Measurements from ENCODE around the gene P4HA2.

The P4HA2 gene

DNA sequence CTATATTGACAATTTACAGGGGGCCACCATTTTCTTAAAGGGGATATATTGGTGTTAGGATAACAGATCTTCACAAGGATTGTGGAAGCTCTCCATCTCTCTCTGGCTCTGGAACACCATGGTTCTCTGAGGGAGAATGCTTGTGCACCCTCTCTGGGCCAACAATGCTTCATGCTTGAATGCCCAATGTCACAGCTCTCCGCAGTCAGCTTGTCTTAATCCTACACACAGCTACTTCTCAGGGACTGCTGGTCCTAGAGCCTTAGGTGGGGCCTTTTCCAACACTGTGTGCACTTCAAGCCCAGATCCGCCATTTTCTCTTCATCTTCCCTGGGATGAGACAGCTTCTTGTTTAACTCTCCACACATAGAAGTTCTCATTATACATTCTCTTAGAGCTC is 22.9 kb upstream of the P4HA2 start:
- no peak for DNase-seq (ENCODE audit: low read depth, low spot score)

- DNase-seq (ENCODE audit: low read depth, low spot score) = no peak
Observed at GRCh38 chr5:132246806-132247205, 19.2 kb upstream of the P4HA2 start.

- no peak for DNase-seq (ENCODE audit: low read depth, low spot score)
Observed at GRCh38 chr5:132245593-132245992, 17.9 kb upstream of the P4HA2 start.

DNA sequence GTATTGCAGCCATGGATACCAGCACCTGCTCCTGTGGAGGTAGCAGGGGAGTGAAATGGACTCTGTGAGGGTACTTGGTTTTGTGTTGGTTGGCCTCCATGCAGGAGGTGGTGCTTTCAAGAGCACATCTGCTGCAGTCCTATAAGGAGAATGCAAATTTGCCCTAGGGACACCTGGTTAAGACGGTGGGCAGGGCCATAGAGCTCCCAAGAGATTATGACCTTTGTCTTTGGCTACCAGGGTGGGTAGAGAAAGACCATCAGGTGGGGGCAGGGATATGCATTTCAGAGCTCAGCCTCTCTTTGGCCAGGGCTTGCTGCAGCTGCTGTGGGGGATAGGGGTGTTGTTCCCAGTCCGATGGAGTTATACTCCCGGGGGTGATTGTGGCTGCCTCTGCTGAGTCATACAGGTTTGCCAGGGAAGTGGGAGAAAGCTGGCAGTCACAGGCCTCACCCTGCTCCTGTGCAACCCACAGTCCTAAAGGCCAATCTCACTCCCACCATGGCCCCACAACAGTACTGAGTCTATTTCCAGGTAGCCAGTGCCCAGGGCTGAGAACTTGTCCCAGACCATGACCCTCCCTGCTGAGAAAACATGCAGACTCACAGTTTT is 15.8 kb upstream of the P4HA2 start:
- DNase-seq (ENCODE audit: low read depth, low spot score) = no peak

GRCh38 chr5:132239776-132240175 is 12.1 kb upstream of the P4HA2 start:
- DNase-seq (ENCODE audit: low read depth, low spot score) = no peak

- DNase-seq (ENCODE audit: low read depth, low spot score) = no peak
Observed at GRCh38 chr5:132238901-132239500, 11.3 kb upstream of the P4HA2 start.

GRCh38 chr5:132238169-132238744 is 10.6 kb upstream of the P4HA2 start:
- peak; percentile 38 for DNase-seq (ENCODE audit: low read depth, low spot score)

- DNase-seq (ENCODE audit: low read depth, low spot score) = no peak
Observed at GRCh38 chr5:132237670-132238069, 10.0 kb upstream of the P4HA2 start.

- no peak for DNase-seq (ENCODE audit: low read depth, low spot score)
Observed at GRCh38 chr5:132237141-132237540, 9.5 kb upstream of the P4HA2 start.

DNA sequence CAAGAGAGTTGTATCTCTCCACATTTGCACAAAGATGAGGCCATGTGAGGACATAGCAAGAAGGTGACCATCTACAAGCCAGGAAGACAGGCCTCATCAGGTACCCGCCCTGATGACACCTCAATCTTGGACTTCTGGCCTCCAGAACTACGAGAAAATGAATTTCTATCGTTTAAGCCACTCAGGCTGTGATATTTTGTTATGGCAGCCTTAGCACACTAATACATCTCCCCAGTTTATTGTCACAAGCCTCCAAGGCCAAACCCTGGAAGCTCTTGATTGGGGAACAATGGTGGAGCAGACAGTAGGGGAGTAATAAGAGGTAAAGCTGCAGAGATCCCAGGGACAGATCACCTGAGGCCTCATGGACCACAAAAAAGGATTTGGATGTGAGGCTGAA is 7.7 kb upstream of the P4HA2 start:
- no peak for DNase-seq (ENCODE audit: low read depth, low spot score)

- DNase-seq (ENCODE audit: low read depth, low spot score) = no peak
Observed at GRCh38 chr5:132234684-132235062, 7.0 kb upstream of the P4HA2 start.

DNA sequence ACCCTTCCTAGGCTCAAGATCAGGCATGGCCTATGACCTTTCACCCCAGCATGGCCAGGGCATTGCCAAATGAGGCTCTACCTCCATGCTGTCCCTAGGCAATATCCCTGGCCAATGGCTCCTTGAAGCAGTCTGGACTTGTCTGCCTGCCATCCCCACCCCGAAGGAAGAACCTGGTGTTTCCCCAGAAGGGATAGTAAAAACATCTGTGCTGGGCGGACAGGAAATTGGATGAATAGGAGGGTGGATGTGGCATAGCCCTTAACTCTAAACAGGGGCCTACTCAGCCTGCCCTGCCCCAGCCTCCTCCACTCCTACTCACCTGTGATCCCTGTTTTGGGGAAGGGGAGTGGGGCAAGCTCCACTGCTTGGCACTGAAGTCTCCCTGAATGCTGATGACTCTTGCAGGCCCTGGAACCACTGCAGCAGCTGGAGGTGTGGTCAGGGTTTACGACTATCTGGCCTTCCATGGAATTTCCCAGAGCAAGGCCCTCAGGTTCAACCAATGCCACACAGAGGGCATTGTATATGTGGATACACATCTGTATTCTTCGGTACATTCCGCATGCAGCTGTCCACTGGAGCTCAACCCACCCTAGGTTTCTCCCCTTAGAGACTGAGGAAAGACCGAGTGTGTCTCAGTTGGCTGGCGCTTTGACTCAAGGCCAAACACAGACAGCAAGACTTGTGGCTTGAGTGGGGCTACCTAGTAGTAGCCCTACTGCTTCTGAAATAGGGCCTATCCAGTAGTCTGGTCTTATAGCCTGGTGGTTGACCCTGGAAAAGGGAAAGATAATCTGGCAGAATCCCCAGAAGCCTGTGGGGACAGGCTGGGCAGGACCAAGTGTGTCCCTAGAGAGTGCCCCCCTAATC is 6.4 kb upstream of the P4HA2 start:
- DNase-seq (ENCODE audit: low read depth, low spot score) = no peak

- no peak for DNase-seq (ENCODE audit: low read depth, low spot score)
Observed at GRCh38 chr5:132233081-132233480, 5.4 kb upstream of the P4HA2 start.

GRCh38 chr5:132232465-132232864 is 4.8 kb upstream of the P4HA2 start:
- DNase-seq (ENCODE audit: low read depth, low spot score) = no peak

- no peak for DNase-seq (ENCODE audit: low read depth, low spot score)
Observed at GRCh38 chr5:132230871-132231270, 3.2 kb upstream of the P4HA2 start.

GRCh38 chr5:132229236-132229635 is 1.6 kb upstream of the P4HA2 start:
- DNase-seq (ENCODE audit: low read depth, low spot score) = no peak

DNA sequence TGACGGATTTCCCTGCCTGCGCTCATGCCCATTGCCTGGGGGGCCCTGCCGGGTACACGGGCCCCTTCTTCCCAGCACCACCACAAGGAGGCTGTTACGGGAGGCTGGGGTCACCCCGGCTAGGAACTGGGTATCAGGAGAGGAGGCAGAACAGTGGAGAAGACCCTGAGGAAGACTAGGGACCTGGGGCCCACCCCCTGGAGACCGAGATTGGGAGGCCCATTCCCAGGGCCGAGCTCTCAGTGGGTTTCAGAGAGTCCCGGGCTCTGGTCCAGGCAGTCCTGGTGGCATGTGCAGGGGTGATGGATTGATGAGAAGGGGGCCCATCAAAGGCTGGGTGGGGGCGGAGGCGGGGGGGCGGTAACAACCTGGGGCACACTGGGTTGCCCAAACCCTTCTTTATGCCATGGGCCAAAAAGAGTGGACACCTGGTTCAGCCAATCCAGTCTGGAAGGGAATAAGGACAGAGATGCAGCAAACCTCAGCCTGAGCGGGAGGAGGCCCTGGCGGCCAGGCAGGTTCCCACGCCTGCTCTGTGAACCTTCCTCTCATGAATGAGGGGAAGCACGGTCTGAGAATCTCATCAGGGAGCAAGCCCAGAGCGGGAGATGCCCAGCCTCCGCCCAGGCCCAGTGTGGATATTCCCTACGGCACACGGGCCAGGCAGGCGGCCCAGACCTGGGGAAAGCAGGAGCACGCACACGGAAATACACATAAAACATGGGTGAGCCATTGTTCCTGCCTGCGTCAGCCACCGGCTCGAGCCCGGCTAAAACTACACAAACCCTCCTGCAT is 785 bp upstream of the P4HA2 start:
- DNase-seq (ENCODE audit: low read depth, low spot score) = no peak

- DNase-seq (ENCODE audit: low read depth, low spot score) = no peak
Observed at GRCh38 chr5:132227235-132227484, 493 bp downstream of the P4HA2 start.

DNA sequence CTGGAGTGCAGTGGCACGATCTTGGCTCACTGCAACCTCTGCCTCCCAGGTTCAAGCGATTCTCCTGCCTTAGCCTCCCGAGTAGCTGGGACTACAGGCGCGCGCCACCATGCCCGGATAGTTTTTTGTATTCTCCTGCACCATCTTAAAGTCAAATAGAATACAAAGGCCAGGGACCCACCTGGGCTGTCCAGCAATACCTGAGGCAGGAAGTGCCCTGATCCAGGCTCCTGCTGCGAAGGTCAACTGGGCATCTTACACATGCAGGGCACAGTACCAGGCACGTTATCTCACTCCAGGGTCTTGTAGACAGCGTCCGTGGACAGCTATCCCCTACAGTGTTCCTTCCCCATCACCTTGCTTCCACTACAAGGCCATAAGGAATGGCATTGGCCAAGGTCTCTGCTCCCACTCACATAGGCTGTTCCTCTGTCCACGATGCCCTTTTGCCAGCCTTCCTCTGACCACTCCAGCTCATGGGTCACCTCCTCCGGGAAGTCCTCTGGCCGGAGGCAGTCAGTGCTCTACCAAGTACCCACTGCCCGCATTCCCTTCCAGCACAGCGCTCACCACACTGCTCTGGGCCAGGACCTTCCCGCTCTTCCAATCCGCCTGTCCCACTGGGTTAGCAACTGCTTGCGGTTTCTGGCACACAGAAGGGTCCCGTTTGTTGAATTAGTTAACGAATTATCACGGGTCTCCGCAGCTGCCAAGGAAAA is 978 bp downstream of the P4HA2 start:
- no peak for DNase-seq (ENCODE audit: low read depth, low spot score)

DNA sequence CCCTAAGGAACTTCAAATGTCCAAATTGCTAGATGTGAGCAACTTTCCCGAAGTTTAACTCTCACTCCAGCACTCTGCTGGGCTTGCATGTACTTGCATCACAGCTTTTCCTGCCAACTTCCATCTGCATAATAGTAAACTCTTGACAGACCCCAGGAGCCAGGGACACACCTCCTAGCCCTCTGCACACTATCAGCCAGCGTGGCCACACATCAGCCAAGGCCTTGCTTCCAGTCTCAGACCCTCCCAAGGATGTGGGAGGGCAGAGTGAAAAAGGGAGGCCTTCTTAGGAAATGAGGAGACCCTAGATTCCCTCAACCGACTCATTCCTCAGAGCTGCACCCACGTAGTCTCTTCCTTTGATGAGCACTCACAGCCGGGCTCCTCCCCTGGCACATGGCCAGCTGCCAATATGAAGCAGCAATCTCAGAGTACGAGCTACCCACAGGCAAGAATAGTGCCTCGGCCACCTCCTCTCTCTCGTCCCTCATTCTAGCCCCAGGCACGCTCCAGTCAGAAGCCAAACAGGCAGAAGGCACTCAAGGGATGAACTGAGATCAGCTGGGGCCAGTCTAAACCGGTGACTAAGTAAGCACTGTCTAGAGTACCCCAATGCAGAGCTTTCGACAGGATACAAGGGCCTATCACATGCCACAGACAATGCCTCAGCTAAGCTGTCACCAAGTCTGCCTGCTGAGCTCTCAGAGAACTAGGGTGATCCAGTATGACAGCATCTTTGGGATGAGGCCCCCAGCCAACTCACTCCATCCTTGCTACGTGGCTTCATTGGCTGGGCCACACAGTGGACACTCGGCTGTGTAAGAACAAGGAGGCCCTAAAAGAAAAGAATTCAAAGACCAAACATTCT is 2.3 kb downstream of the P4HA2 start:
- no peak for DNase-seq (ENCODE audit: low read depth, low spot score)
